HG03354 (cell line): ENCODE measurements around the gene SAE1.

Source experiments
- ATAC-seq: cut with Tn5 transposase; IDR thresholded peaks from one replicate; pipeline ENCODE4 v1.9.1; 2021; ENCODE audit warnings: mild to moderate bottlenecking; ENCODE audit not compliant: unreplicated experiment, poor library complexity, severe bottlenecking

Gene SAE1

DNA sequence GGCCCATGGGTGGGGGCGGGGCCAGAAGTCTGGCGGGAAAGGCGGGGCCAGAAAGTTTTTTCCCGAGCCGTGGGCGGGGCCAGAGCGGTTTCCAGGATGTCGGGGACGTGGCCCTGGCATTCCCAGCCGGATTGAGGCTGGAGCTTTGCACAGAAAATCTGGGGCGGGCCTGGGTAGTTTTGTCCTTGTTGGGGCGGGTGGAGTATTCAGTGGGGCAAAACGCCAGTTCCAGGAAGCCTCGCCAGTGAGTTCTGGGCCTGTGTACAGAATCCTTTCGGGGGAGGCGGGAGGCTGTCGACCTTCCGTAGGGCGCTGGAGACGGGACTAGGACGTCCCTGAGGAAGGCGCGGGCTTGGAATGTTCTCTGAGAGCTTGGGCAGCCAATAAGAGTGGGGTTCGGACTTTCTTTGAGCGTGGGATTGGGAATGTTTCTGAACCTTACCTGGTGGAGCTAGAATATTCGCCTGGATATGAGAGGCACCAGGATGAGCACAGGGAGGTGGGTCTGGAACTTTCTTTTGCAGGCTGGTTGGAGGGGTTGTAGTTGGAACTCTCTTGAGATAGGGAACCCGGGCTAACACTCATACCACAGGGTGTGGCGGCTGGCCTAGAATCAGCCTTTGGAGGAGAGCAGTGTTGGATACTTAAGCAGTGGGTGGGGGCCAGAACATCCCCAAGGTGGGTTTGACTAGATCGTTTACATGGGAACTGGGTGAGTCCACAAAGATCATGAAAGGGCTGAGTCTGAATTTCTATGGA is 127.0 kb downstream of the SAE1 start:
- no peak for ATAC-seq

DNA sequence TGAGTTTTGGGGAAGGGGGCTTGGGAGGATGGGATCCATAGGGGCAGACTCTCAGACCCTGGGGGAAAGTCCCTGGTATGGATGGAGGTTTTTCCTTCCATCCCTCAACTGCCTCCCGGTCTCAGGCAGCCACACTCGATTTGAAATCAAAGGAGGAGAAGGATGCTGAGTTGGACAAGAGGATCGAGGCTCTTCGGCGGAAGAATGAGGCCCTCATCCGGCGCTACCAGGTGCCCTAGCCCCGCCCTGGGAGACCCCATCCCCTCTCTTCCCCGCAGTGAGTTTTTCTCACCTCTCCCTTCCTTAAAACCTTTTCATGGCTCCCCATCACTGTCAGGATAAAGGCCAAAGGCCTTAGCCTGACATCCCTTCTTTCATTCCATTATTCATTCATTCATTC is 127.8 kb downstream of the SAE1 start:
- no peak for ATAC-seq

DNA sequence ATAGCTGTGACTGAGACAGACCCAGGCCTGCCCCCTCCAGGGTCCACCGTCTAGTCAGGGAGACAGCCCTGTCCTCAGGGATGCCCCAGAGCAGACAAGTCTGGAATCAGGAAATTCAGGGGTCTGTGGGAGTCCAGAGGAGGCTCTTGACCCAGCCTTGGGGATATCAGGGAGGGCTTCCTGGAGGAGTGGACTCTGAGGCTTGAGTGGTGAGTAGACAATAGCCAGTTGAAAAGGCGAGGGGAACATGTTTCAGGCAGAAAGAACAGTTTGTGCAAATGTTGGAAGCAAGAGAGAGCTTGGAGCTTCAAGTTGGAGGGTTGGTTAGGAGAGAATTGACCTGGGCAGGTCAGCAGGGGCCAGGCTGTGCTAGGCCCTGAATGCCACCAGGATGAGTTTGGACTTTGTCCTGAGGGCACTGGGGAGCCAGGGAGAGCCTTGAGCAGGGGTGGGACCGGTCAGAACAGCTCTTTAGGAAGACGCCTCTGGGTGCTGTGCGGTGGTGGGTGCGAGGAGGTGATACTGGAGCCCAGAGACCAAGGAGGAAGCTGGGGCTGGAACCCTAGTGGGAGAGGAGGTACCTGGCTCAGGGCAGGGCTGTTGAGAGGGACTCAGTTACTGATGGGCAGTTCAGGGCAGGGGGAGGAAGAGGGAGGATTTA is 128.4 kb downstream of the SAE1 start:
- ATAC-seq, result no peak
